Neuronal stem cell (in vitro differentiated cells): ENCODE data around the gene CD99.

Source experiments
- DNase-seq: peaks from one replicate; pipeline ENCODE4 v3.0.0-alpha.2; 2013; ENCODE audit warnings: low spot score
- H2AFZ ChIP-seq: one replicate; pipeline ENCODE4 v1.6.1; 2013; ENCODE audit warnings: mild to moderate bottlenecking, low read length, inconsistent platforms
- H2AK5ac ChIP-seq: 2 replicates; pipeline ENCODE4 v1.6.1; 2013; ENCODE audit warnings: low read depth, mild to moderate bottlenecking, inconsistent platforms, low read length, moderate library complexity, mixed read lengths
- H2BK120ac ChIP-seq: 2 replicates; pipeline ENCODE4 v1.6.1; 2013; ENCODE audit warnings: low read depth, mild to moderate bottlenecking, inconsistent platforms, low read length, moderate library complexity, mixed read lengths
- H2BK12ac ChIP-seq: one replicate; pipeline ENCODE4 v1.6.1; 2013; ENCODE audit warnings: low read length, inconsistent platforms
- H2BK15ac ChIP-seq: 2 replicates; pipeline ENCODE4 v1.6.1; 2013; ENCODE audit warnings: mild to moderate bottlenecking, low read length, inconsistent platforms, mixed read lengths
- H2BK5ac ChIP-seq: one replicate; pipeline ENCODE4 v1.6.1; 2013; ENCODE audit warnings: inconsistent platforms, mild to moderate bottlenecking, low read length, moderate library complexity
- H3K14ac ChIP-seq: one replicate; pipeline ENCODE4 v1.6.1; 2013; ENCODE audit warnings: low read length, inconsistent platforms
- H3K18ac ChIP-seq: 2 replicates; pipeline ENCODE4 v1.6.1; 2013; ENCODE audit warnings: low read length, inconsistent platforms
- H3K23ac ChIP-seq: 2 replicates; pipeline ENCODE4 v1.6.1; 2013; ENCODE audit warnings: low read depth, mild to moderate bottlenecking, mixed read lengths, low read length, inconsistent platforms; ENCODE audit not compliant: poor library complexity
- H3K27ac ChIP-seq: replicated peaks from 3 replicates; pipeline ENCODE4 v1.5.1; 2013; ENCODE audit warnings: low read length, inconsistent platforms
- H3K27me3 ChIP-seq, 3 experiments: 2 replicates each; pipeline ENCODE4 v1.6.1; 2013; ENCODE audit warnings: low read length in 3 of 3, mild to moderate bottlenecking in 2 of 3, inconsistent platforms in 1 of 3, low read depth in 1 of 3, mixed read lengths in 1 of 3, moderate library complexity in 1 of 3; ENCODE audit not compliant: control insufficient read depth in 3 of 3, insufficient read depth in 3 of 3
- H3K36me3 ChIP-seq, 2 donors: replicated peaks in 1 of 2; 2 replicates each; pipeline ENCODE4 v1.6.1; 2013; ENCODE audit warnings: low read length in 2 of 2; ENCODE audit not compliant: control insufficient read depth in 2 of 2, insufficient read depth in 2 of 2
- H3K4ac ChIP-seq: 2 replicates; pipeline ENCODE4 v1.6.1; 2013; ENCODE audit warnings: inconsistent platforms, mild to moderate bottlenecking, low read length, moderate library complexity
- H3K4me1 ChIP-seq, 2 donors: 1 replicate in 1 of 2; 2 replicates in 1 of 2; pipeline ENCODE4 v1.6.1; 2013; ENCODE audit warnings: low read length in 2 of 2, low read depth in 1 of 2; ENCODE audit not compliant: control insufficient read depth in 2 of 2, insufficient read depth in 1 of 2
- H3K4me2 ChIP-seq: one replicate; pipeline ENCODE4 v1.6.1; 2013; ENCODE audit warnings: mild to moderate bottlenecking, low read length, inconsistent platforms; ENCODE audit not compliant: insufficient read depth, poor library complexity, severe bottlenecking
- H3K4me3 ChIP-seq, 2 donors: 2 replicates each; pipeline ENCODE4 v1.5.1; 2013; ENCODE audit warnings: low read length in 2 of 2, mild to moderate bottlenecking in 2 of 2, inconsistent platforms in 1 of 2, moderate library complexity in 1 of 2
- H3K79me1 ChIP-seq: one replicate; pipeline ENCODE4 v1.6.1; 2013; ENCODE audit warnings: low read depth, mild to moderate bottlenecking, inconsistent platforms, low read length, moderate library complexity
- H3K9ac ChIP-seq: one replicate; pipeline ENCODE4 v1.6.1; 2013; ENCODE audit warnings: mild to moderate bottlenecking, low read depth, low read length, inconsistent platforms; ENCODE audit not compliant: poor library complexity
- H3K9me3 ChIP-seq, 2 donors: replicated peaks in 1 of 2; 2 replicates each; pipeline versions ENCODE3 to v1.6.1; 2013; ENCODE audit warnings: low read length in 2 of 2, mild to moderate bottlenecking in 2 of 2, inconsistent platforms in 1 of 2, low read depth in 1 of 2, mixed read lengths in 1 of 2, moderate library complexity in 1 of 2; ENCODE audit not compliant: control insufficient read depth in 2 of 2, insufficient read depth in 1 of 2
- H4K8ac ChIP-seq: one replicate; pipeline ENCODE4 v1.6.1; 2013; ENCODE audit warnings: low read depth, mild to moderate bottlenecking, inconsistent platforms, low read length, moderate library complexity
- H4K91ac ChIP-seq: one replicate; pipeline ENCODE4 v1.6.1; 2013; ENCODE audit warnings: low read length, low read depth, mild to moderate bottlenecking, inconsistent platforms; ENCODE audit not compliant: poor library complexity
- WGBS, 2 donors: extraction: QIAGEN DNeasy Blood & Tissue Kit; methylation state at CpG; one replicate each; pipeline ENCODE4 v1.1.7; 2013; ENCODE audit warnings: missing lambda C conversion rate in 2 of 2, mixed read lengths in 1 of 2; ENCODE audit not compliant: insufficient read length in 2 of 2, insufficient replicate concordance in 1 of 2; ENCODE audit errors: extremely low coverage in 2 of 2; 5-methylcytosine and 5-hydroxymethylcytosine counted together

The CD99 gene

DNA sequence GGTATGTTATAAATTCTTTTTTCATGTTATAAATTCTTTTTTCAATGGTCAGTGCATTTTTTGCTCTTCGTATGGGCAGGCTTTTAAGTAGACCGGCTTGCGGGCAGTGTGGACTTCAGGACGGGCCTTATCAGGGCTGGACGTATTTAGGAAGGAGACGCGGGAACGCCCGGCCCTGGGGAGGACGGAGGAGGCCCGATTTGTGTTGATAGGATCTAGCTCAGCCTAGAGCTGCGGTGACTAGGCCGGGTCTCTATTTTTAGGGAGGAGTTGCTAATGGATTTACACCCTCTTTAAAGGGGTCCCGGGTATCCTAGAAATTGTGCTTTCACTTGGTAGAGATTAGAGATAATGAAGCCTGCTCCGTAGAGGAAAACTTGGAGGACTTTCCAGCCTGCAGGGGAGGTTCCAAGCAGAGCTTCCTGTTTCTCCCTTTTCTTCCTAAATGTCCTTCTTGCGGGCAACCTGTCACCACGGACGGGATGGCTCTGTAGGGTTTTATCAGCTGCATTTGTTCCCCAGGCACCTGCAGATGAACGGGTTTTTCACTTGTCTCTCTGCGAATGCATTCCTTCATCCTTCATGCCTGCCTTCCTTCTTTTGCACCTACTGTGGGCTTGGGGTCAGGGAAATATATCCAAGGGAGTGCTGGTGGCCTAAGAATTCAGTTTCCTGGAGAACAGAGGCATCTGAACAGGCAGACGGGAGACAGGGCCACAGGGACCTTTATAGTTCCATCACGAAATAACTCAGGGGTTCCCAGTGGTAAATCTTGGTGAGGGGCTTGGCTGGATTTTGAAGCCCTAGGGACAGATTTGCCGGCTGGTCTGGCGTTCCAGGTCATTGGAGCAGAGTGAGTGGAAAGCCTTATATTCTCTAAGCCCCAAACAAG lies 1.4 kb downstream of the CD99 start:
- H3K27ac ChIP-seq = no peak overlapping the region
- DNase-seq = no peak

DNA sequence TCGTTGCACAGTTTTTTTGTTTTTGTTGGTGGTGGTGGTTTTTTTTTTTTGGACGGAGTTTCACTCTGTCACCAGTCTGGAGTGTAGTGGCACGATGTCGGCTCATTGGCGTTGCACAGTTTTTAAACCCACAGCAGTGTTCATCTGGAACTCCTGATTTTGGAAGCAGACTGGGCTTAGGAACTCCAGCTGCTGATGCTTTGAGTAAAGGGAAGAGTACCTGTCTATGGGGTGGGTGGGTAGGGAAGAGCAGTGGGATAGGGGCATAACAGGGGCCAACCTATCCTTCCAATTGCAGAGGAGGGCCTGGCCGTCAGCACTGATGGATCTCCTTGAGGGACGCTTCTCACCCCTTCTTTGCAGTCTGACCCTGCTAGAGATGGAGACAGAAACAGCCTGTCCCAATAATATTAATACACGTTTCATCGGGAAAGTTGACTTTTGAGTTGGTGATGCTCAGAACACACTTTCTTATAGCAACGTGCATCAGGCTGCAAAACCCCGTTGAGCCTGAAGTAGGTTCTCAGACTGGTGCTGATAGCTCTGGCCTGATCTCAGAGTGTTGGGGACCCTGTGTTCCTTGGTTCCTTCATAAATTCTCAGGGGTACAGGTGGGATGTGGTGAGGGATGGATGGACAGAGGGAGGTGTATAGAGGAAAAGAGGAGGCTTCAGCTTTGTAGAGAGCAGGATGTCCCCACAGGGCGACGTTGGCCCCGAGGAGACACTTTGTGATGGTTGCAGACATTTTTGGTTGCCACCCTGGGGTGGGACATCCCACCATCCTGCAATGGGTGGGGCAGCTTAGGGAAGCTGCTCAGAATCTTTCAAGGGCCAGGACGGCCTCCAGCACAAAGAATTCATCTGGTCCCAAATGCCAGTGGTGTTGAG lies 2.3 kb downstream of the CD99 start:
- Histone ChIP-seq H3K4me3 (peak overlapping the region; percentile 26 to 92), H3K23ac (no peak overlapping the region), H2BK12ac (no peak overlapping the region), H2BK15ac (peak overlapping the region; percentile 28), H3K4me2 (no peak overlapping the region), H4K8ac (no peak overlapping the region), H3K27me3 (peaks cover 0 to 3% (median 0%) of the 10 kb centered on the region in 3 experiments), H3K4ac (no peak overlapping the region), H3K4me1 (peaks cover 3 to 16% of the 10 kb centered on the region in 2 donors), H3K14ac (no peak overlapping the region), H3K9me3 (no peaks in the 10 kb centered on the region), H4K91ac (no peak overlapping the region), H3K36me3 (peaks cover 0 to 20% of the 10 kb centered on the region in 2 donors), H2AFZ (no peak overlapping the region), H2AK5ac (peak overlapping the region; percentile 0), H3K27ac (no peak overlapping the region), H3K9ac (peak overlapping the region; percentile 36), H2BK5ac (no peak overlapping the region), H3K79me1 (peaks cover 8% of the 10 kb centered on the region), H2BK120ac (no peak overlapping the region), H3K18ac (peak overlapping the region; percentile 5)
- DNase-seq = no peak
- WGBS, 2 donors = no CpG with 5 or more reads among the region's 15 CpGs

More for the DNA sequence above, 1.4 kb downstream of the CD99 start:
- peaks cover 0 to 13% of the 10 kb centered on the region in 2 donors for H3K36me3 ChIP-seq
- H2BK5ac ChIP-seq = no peak overlapping the region
- peak overlapping the region; percentile 98 for H2AFZ ChIP-seq
- no CpG with 5 or more reads among the region's 24 CpGs for WGBS, 2 donors
- no peak overlapping the region for H2AK5ac ChIP-seq
- no peak overlapping the region for H4K91ac ChIP-seq
- peak overlapping the region; percentile 87 for H3K4me2 ChIP-seq
- no peaks in the 10 kb centered on the region for H3K9me3 ChIP-seq
- H3K27me3 ChIP-seq = peaks cover 0 to 3% (median 0%) of the 10 kb centered on the region in 3 experiments
- H3K79me1 ChIP-seq = peaks cover 7% of the 10 kb centered on the region
- no peak overlapping the region for H3K14ac ChIP-seq
- H2BK120ac ChIP-seq = no peak overlapping the region
- H2BK12ac ChIP-seq = no peak overlapping the region
- peaks cover 3 to 16% of the 10 kb centered on the region in 2 donors for H3K4me1 ChIP-seq
- peak overlapping the region; percentile 92 to 98 for H3K4me3 ChIP-seq
- no peak overlapping the region for H4K8ac ChIP-seq
- no peak overlapping the region for H3K23ac ChIP-seq
- H2BK15ac ChIP-seq = no peak overlapping the region
- H3K9ac ChIP-seq = peak overlapping the region; percentile 32
- H3K4ac ChIP-seq = no peak overlapping the region
- no peak overlapping the region for H3K18ac ChIP-seq

DNA sequence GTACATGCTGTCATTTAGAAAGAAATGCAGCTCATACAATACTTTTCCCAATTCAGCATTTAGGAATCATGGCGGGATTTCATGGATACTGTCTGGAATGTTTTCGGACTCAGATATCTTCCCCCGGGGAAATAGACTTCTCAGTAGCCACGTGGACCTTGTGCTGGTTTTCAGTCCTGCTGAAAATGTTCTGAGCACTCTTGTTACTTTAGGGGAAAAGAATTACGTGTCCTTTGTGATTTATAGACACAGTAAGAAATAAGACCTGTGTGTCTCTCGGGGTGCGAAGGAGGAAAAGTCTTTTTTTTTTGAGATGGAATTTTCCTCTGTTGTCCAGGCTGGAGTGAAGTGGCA lies 3.8 kb downstream of the CD99 start:
- no peak overlapping the region for H3K4me2 ChIP-seq
- peaks cover under 1 to 20% of the 10 kb centered on the region in 2 donors for H3K36me3 ChIP-seq
- no peak overlapping the region for H2AFZ ChIP-seq
- H2AK5ac ChIP-seq = no peak overlapping the region
- no peak overlapping the region for H2BK15ac ChIP-seq
- no peak overlapping the region for H3K4ac ChIP-seq
- DNase-seq = no peak
- no peak overlapping the region for H3K18ac ChIP-seq
- H4K91ac ChIP-seq = no peak overlapping the region
- H3K9me3 ChIP-seq = no peaks in the 10 kb centered on the region
- H4K8ac ChIP-seq = no peak overlapping the region
- no peak overlapping the region for H3K27ac ChIP-seq
- H3K79me1 ChIP-seq = peaks cover 10% of the 10 kb centered on the region
- peaks cover 0 to 3% (median 0%) of the 10 kb centered on the region in 3 experiments for H3K27me3 ChIP-seq
- H3K4me3 ChIP-seq = no peak overlapping the region
- no peak overlapping the region for H3K14ac ChIP-seq
- no peak overlapping the region for H2BK12ac ChIP-seq
- WGBS, 2 donors = no CpG with 5 or more reads among the region's 7 CpGs
- H3K23ac ChIP-seq = no peak overlapping the region
- no peak overlapping the region for H2BK120ac ChIP-seq
- peaks cover 3 to 16% of the 10 kb centered on the region in 2 donors for H3K4me1 ChIP-seq
- H2BK5ac ChIP-seq = no peak overlapping the region
- no peak overlapping the region for H3K9ac ChIP-seq
